Embryonic facial prominence (tissue), 1 donor: Measurements from ENCODE around the gene SMIM5.
A peak's percentile ranks its signal among the peaks of the same experiment; 100 is the strongest.
"Not testable (repeated sequence)": the region's sequence is repeated elsewhere in the genome, so short reads cannot be mapped to it uniquely, and the experiment has no call there.

Source experiments
- DNase-seq: peaks from one replicate; pipeline ENCODE4 v3.0.0-alpha.2; 2016; ENCODE audit errors: extremely low spot score

Gene SMIM5

DNA sequence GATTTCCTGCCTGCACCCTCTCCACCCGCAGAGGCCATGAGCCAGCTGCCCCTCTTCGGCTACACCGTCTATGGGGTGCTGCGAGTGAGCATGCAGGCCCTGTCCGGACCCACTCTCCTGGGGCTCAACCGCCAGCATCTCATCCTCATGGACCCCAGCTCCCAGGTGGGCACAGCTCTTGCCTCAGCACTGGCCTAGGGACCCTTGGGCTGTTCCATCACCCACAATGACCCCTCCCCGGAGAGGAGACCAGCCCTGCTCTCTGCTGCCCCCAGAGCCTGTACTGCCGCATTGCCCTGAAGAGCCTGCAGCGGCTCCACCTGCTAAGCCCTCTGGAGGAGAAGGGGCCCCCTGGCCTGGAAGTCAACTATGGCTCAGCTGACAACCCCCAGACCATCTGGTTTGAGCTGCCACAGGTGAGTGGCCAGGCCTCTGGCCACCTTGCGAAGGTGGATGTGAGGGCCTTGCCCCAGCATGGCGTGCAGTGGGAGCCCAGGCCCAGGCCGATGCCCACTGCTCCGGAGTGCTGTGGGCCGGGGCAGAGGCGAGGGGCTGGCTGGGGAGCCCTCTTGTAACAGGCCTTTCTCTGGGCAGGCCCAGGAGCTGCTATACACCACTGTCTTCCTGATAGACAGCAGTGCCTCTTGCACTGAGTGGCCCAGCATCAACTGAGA, 7.3 kb upstream of the SMIM5 start:
- no peak for DNase-seq

DNA sequence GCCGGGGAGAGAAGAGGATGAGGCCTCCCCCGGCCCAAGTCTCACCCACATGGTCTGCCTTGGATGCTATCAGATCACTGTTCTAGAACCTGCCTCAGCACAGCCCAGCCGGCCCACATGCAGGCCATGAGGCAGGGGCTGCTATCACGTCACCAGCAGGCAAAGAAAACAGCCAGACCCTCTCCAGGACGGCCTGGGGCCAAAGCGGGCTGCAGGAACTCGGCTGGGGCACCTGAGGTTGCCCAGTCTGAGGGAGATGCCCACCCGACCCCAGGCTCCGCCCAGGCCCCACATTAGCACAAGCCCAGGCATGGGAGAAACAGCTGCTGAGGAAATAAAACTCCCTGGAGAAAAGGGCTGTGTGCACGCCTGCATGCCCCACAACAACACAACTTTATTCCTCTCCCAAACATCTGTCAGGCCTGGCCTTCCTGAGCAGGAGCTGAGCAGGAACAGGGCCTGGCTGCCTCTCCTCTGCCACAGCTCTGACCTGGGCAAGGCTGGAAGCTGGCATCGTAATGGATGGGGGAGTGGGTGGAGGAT, 6.7 kb upstream of the SMIM5 start:
- no peak for DNase-seq

DNA sequence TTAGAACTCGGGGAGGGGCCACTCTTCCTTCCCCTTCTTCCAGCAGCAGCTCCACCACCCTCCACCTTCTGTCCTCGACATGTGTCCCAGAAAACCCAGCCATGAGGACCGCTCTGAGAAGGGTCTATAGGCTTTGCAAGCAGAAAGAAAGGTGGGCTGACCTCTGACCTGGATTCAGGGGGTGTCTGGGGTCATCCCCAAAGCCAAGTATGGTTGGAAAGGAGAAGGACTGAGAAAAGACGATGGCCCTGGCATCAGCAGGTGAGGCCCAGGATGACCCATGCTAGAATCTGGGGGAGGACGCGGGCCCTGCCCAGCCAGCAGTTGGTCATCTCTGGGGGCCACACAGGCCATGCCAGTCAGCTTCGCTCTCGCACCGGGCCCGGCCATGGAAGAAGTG, 6.1 kb upstream of the SMIM5 start:
- DNase-seq, result no peak

DNA sequence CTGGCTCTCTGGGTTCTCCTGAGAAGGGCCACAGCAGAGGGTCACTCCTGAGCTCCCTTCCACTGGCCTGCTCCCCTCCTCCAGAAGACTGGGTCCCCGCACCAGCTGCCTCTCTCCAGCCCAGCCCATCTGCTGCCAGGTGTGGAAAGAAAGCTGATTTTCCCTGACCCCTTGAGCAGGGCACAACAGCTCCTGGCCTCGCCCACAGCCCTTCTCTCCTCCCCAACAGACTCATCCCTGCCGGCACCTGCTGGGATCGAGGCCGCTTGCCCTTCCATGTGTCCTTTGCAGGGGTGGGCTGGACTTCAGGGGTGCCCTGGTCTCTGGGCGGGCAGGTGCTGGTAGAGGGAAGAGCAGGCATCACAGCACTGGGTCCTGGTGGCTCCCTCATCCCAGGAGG, 4.8 kb upstream of the SMIM5 start:
- no peak for DNase-seq

DNA sequence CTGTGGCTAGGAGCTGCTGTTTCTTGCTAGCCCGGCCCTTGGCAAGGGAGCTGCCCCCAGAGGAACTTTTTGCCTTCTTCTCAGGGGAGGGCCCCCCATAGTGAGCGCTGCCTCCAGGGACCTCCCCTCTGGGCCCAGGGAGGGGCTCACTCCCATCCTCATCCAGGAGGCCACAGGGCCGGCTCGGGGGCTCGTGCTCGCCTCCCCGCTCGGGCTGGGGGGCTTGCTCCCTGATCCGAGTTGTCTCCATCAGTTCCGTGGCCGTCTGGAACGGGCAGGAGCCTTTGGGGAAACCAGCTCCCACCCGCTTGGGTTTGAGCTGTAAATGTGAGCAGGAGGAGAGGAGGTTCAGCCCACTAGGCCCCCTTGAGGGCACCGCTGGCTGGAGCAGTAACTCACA, 4.1 kb upstream of the SMIM5 start:
- DNase-seq, result no peak

DNA sequence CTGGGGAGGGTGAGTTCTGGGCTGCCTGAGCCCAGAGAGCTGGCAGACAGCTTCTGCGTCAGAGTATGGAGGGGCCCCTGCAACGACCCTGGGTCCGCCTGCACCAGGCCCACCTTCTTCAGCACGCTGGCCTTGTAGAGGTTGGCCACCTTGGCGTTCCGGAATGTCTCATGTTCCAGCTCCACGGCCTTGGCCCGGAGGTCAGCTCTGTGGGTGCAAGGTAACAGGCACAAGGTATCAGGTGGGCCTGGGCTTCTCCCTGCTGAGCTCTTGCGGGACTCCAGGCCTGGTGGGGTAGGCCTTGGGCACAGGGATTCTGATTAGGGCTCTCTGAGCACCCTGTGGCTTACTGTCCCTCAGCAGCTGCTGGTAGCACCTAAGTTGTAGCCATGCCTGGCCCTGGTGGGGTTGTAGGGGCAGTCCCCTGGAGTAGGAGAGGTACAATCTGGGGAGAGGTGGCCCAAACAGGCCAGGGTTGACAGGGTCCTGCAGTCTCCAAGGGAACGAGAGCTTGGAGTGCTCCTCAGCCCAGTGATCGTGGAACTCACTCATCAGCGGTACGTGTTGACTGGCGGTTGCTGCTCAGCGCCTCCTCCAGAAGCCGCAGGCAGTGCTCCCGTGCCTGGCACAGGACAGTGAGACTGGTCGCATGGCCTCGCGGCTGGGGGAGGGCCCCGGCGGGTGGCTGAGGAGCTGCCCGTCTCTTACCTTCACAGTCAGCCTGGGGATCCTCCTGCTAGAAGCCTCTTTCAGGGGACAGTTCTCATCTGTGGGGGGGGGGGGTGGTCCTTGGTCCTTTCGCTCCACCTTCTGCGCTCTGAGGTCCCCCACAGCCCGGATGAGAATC, 2.9 kb upstream of the SMIM5 start:
- DNase-seq, result no peak

DNA sequence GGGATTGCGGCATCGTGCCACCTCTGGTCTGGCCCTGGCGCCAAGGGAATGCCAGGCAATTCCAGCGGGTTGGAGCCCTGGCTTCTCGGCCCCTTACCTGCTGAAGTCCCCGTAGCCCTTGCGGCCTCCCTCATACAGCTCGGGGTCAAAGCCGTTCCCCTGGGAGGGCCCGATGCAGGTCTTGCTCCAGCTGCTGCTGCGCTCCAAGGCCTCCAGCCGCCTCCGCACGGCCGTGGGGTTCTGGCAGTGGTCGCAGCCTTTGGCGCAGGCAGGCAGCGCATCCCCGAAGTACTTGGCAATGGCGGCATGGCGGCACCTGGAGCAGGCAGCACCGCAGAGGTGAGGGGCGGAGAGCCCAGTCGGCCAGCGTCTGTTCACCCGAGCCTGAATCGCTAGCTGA, 1.9 kb upstream of the SMIM5 start:
- DNase-seq, result no peak

DNA sequence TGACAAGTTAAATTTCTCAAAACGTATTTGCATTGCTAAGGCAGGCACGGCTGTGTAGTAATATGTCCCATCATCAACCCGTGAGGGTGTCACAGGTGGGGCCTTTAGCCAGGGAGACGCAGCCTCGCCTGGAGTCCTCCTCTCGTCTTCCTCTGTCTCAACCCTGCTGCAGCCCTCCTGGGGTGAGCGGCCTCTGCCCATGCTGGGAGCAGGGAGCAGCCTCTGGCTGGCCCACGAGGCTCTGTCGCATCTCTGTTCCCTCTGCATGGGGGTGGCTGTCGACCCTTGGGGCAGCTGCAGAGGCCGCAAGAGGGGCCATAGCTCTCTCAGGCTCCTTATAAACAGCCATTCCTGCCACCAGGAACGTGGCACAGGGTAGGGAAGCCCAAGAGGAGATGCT, 806 bp upstream of the SMIM5 start:
- no peak for DNase-seq

DNA sequence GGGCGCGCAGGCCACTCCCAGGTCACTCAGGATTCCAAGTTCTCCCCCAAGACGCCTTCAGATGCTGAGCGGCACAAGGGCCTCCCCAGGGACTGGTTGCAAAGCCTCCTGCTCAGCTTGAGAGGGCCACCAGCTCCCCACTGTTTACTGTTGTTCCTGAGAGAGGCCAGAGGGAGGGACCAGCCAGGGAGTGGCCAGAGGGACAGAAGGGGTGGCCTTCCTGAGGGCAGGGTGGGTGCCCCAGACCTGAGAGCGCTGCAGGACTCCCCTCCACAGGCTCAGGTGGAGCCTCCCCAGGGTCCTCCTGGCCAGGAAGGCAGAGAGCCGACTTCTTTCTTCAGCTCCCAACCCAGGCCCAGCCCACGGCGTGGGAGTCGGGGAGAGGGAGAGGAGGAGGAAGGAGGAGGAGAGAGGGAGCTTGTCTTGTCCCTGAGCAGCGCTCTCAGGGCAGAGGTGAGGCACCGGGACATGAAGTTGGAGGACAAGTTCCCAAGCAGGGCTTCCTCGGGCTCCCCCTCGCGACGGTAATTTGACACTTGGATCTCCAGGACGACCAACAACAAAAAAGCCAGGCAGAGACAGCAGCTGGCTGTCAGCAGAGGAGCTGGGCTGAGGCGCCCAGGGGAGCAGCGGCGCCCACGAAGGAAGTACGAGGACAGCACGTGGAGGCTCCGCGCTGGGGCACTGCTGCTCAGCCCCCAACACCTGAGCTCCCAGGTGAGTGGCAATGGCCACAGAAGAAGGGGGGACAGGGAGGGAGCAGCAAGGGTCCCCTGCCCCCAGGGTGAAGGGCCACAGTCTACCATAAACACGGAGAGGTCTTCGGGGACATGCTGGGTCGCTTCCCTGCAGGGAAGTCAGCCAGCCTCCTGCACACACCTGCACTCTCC, 497 bp downstream of the SMIM5 start:
- DNase-seq, result peak; percentile 84

DNA sequence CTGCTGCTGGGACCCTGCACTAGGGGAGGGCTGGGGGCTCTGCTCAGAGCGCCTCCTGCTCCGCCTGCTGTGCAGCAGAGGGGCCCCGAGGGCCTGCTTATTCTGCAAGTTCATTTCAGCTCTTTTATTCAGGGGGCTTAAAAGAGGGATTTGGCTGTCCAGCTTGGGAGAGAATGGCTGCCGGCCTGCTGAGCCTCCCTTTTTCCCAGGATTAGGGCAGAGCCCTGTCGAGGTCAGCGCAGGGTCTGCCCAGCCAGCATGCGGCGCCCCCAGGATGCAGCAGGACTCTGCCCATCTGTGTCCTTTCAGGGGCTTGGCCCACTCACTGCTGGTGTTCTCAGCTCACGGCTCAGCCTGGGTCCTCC, 1.1 kb downstream of the SMIM5 start:
- no peak for DNase-seq

DNA sequence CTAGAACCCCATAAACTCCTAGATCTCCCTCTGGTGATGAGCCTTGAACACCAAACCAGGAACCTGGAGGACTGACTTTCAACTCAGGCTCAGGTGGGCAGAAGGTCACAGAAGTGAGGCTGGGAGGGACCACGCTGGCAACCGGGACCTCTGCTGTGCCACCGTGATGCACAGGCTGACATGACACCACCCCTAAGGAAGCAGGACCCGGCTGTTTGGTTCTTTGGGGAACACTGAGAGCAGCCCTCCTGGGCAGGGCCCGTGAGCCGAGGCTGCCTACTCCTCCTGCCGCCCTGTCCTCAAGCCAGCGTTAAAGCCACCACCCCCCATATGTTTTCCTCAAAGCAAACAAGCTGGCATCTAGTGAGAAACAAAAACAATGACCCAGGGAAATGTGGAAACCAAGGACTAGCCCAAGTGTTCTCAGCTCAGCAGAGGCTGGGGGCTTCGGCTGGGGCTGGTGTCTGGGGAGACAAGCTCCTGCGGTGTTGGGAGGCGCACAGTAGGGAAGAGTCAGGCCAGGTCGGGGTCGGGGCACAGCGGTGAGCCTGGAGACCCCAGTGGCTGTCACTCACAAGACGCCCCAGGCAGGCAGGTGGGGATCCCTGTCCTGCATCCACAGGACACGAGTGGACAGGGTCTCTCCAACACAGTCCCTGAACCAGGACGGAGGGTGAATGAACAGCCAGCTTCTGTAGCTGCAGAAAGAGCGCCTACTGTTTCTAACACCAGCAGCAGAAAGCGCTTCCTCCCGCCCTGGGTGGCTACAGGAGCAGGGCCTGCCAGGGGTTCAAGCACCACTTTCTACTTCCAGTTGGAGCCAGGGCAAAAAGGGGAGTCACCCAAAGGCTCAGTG, 1.7 kb downstream of the SMIM5 start:
- DNase-seq, result no peak

DNA sequence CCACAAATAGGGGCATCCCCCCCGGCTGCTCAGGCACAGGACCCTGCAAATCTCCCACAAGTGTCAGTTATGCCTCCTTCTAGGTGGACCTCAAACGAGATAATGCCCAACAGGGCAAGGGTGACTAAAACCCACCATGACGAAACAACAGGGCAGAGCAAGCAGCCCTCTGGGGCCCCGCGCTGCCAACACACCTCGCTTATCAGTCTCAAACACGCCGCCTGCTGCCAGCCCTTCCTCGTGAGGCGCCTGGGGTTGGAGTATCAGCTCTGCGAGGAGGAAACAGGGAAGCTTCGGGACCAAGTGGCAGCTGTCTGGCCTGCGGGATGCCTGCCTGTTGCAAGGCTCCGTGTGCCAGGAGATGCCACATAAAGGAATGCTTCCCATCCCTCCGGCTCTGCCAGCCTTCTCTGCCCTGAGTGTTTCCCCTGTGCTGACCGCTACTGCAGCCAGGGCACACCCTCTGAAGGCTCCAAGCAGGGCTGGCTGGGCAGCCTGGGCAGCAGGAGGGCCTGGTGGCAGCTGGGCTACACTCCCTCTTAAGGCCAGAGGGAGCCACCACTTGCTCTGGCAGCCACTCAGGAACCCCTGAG, 2.5 kb downstream of the SMIM5 start:
- DNase-seq, result no peak

DNA sequence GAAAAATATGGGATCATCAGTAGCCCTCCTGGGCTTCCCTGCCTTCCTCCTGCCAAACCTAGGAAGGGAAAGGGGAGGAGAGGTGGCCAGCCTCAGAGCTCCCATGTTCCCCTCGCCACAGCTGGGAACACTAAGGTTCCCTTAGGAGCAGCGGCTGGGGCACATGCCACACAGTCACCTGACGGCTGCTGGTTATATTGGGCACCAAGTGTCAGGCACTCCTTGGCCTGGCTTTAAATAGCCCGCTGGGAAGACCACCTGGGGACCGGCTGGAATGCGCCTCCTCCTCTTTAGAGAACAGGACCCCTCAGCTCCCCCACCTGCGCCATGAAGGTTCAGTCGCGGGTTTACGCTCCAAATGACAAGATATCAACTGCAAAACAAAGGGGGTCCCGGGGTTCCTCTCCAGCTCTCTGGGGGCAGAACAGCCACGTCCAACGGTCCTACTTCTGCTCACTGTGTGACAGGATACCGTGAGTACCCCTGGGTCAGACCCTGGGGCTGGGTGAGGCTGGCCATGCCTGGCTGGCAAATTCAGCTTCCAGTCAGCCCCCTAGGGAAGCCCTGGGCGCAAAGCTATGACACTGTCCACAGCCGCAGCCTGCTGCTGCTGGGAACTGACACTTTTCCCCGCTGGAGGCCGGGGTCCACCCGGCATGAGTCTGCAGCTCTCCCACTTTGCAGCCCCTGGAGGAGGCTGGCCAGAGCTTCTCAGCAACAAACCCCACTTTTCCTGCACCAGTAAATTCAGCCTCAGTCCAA, 3.3 kb downstream of the SMIM5 start:
- no peak for DNase-seq

DNA sequence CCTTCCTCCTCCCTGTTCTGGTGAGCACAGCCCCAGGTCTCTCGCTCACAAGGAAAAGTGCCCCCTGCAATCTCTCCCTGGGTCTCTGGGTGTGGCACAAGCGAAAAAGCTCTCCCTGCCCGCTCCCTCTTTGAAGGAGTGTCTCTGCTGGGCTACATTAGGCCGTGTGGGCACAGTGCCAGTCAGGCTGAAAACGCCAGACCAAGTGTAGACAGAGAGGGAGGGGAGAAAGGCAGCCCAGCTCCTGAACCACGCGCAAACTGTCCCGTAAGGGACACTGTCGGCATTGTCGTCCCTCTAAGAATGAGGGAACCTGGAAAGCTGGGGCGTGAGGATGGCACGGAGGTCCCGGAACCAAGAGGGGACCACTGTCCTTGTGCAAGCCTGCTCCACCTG, 3.9 kb downstream of the SMIM5 start:
- no peak for DNase-seq

DNA sequence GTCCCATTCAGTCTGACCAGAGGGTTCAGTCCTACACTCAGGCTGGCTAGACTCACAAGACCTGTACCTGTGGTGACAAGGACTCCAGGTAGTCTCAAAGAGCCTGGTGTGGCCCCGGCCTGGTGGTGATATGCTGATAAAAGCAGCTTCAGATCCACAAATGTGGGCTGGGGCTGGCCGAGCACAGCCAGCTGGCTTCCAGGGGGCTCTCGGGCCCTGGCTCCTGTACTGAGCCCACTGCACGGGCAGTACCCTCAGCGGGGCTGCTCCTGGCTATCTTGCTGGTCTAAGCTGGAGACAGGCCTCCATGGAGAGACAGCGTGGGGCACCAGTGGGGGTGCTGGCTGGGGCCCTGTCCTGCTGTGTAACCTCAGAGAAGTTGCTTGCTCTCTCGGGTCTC, 4.3 kb downstream of the SMIM5 start:
- DNase-seq, result no peak

DNA sequence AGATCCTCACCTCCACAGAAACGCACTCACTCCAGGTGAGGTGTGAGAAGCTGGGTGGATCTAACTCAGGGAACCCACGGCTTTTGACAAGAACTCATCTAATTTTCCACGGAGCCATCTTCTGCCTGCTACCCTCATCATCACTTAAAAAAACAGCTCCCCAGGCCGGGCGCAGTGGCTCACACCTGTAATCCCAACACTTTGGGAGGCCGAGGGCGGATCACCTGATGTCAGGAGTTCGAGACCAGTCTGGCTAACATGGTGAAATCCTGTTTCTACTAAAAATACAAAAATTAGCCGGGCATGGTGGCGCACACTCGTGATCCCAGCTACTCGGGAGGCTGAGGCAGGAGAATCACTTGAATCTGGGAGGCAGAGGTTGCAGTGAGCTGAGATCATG, 4.8 kb downstream of the SMIM5 start:
- DNase-seq, result not testable (repeated sequence)

DNA sequence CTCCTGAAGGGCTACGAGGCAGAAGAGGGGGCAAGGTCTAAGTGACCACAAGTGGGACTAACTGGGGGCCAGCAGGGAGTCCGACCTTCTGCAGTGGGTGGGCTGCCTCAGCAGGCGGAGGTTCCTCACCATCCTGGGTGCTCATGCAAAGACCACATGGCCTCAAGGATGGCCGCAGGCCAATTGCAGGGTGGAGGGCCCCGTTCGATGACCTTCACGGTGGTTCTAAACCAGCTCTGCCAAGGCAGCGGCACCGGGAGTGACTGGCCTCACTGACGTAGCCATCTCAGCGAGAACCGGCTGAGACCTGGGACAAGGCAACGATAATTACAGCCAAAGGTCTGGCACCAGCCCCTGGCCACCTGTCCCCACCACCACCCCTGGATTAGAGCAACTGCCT, 5.7 kb downstream of the SMIM5 start:
- no peak for DNase-seq

DNA sequence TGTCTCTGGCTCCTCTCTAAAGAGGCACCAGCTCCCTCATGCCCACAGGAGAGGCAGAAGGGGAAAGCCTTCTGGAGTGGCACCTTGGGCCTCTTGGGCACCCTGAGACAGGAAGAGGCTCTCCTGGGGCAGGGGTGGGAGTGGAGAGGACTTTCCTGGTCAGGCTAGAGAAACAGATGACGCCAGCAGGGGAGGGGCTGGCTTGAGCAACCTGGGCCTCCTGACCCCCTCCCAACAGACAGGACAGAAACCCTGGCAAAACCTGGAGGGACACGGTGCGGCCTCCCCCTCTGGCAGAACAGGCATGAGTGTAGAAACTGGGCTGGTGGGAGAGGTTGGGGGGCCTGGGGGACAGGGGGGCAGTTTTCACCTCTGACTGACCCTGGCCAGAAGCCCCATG, 6.1 kb downstream of the SMIM5 start:
- no peak for DNase-seq

DNA sequence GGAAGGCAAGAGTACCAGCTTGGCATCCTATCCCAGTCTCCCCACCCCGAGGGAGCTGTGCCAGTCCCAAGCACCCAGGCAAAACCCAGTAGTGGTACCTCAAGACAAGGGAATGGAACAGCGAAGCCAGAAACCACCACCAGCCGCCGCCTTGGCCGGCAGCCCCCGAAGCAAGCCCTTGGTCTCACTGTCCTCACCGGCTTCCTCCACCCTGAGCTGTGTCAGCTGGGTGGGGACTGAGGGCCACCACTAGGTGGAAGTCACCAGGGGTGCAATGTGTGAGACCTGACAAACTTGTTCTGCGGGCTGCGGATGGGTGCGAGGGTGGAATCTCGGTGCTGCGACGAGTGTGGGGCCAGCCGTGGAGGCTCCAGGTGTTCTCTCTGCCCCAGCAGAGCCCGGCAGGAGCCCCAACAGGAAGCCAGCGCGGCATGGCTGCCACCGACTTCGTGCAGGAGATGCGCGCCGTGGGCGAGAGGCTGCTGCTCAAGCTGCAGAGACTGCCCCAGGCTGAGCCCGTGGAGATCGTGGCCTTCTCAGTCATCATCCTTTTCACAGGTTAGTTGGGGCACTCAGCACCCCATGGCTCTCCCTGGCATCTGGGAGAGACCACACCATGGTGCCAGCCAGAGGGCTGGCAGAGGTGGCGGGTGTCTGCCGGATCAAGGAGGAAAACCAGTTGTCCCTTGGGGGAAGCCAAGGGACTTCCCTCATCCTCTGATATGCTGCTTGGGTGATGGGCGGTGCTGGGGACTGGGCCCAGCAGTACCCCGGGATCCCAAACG, 6.7 kb downstream of the SMIM5 start:
- DNase-seq, result no peak
